ENCODE data around the gene WHRN. TPM values are rescaled to one million over a fixed set of nuclear protein-coding genes. Genes with fewer than 3 reads are reported as not detected.

Gene WHRN
- 14.8 TPM for total RNA-seq
- 4.4 TPM for polyA plus RNA-seq (ENCODE audit: insufficient read depth, low read depth, low replicate concordance)
- long read RNA-seq, donor 1 = 0 reads
- long read RNA-seq, donor 2, partial matches to known transcripts = 667 of 667 reads
- long read RNA-seq, donor 2, other reads (novel, unspliced or antisense) = 0 of 667 reads
- long read RNA-seq, donor 3, partial matches to known transcripts = 0 of 1 reads
- long read RNA-seq, donor 3, other reads (novel, unspliced or antisense) = 0 of 1 reads
- long read RNA-seq, donor 4 = 0 reads
- long read RNA-seq, donor 5 = 0 reads
- long read RNA-seq, donor 6, partial matches to known transcripts = 0 of 1 reads
- long read RNA-seq, donor 6, other reads (novel, unspliced or antisense) = 0 of 1 reads
- long read RNA-seq, donor 7, partial matches to known transcripts = 6 of 10 reads
- long read RNA-seq, donor 7, other reads (novel, unspliced or antisense) = 3 of 10 reads
- long read RNA-seq, donor 8 = 0 reads
- long read RNA-seq, donor 9 = 0 reads
- long read RNA-seq, donor 10, partial matches to known transcripts = 6 of 10 reads
- long read RNA-seq, donor 10, other reads (novel, unspliced or antisense) = 0 of 10 reads

- no peaks in the 10 kb centered on the region for H3K9me3 ChIP-seq (ENCODE audit: control insufficient read depth in 2 of 3, insufficient read depth in 1 of 3, low read length in 3 of 3)
- intact Hi-C loops (cut with DNase I) = no loop called here
- DNase-seq (peak; percentile 95 to 98 (median 97)), FAIRE-seq (no peak)
- peak within 1 kb of the TSS; percentile 41 to 72 for H3K27ac ChIP-seq (ENCODE audit: low read depth in 2 of 2, low read length in 2 of 2)
- H3K4me3 ChIP-seq (ENCODE audit: low read length in 3 of 3) = peak within 1 kb of the TSS; percentile 76 to 90 (median 83)
- no peak for TF ChIP-seq CTCF (IDR thresholded peaks at IDR 0.05; ENCODE audit: borderline replicate concordance, extremely low read depth, insufficient read depth)
- H3K9ac ChIP-seq (ENCODE audit: low read length in 3 of 3) = peak within 1 kb of the TSS; percentile 68 to 77 (median 71)
- H3K27me3 ChIP-seq (ENCODE audit: control insufficient read depth, insufficient read depth, low read length) = no peaks in the 10 kb centered on the region
- H3K36me3 ChIP-seq (ENCODE audit: control insufficient read depth in 2 of 3, insufficient read depth in 3 of 3, low read length in 3 of 3) = no peaks in the 10 kb centered on the region
- H3K4me1 ChIP-seq (ENCODE audit: control insufficient read depth in 2 of 3, insufficient read depth in 2 of 3, low read depth in 1 of 3, low read length in 3 of 3) = peaks cover 0 to 12% (median 10%) of the 10 kb centered on the region in 3 donors
Observed at GRCh38 chr9:114505187-114506081, at the start of gene WHRN. Gene WHRN, minus strand, starts transcription at chr9:114505473. Its CDS starts 672 bp downstream, at chr9:114504801.

GRCh38 chr9:114553202-114553601, 47.9 kb upstream of the WHRN start:
- H3K4me1 ChIP-seq (ENCODE audit: control insufficient read depth in 2 of 3, insufficient read depth in 2 of 3, low read depth in 1 of 3, low read length in 3 of 3) = no peaks in the 10 kb centered on the region
- no peak for TF ChIP-seq CTCF (IDR thresholded peaks at IDR 0.05; ENCODE audit: borderline replicate concordance, extremely low read depth, insufficient read depth)
- H3K36me3 ChIP-seq (ENCODE audit: control insufficient read depth in 2 of 3, insufficient read depth in 3 of 3, low read length in 3 of 3) = no peaks in the 10 kb centered on the region
- H3K9ac ChIP-seq (ENCODE audit: low read length in 3 of 3) = no peak overlapping the region
- intact Hi-C loops (cut with DNase I) = no loop called here
- H3K9me3 ChIP-seq (ENCODE audit: control insufficient read depth in 2 of 3, insufficient read depth in 1 of 3, low read length in 3 of 3) = no peaks in the 10 kb centered on the region
- no peak overlapping the region for H3K4me3 ChIP-seq (ENCODE audit: low read length in 3 of 3)
- FAIRE-seq (no peak), DNase-seq (no peak)
- H3K27me3 ChIP-seq (ENCODE audit: control insufficient read depth, insufficient read depth, low read length) = no peaks in the 10 kb centered on the region
- H3K27ac ChIP-seq (ENCODE audit: low read depth in 2 of 2, low read length in 2 of 2) = no peak overlapping the region

GRCh38 chr9:114552706-114553105, 47.4 kb upstream of the WHRN start:
- intact Hi-C loops (cut with DNase I) = no loop called here
- FAIRE-seq (no peak), DNase-seq (no peak)
- Histone ChIP-seq H3K36me3 (ENCODE audit: control insufficient read depth in 2 of 3, insufficient read depth in 3 of 3, low read length in 3 of 3) (no peaks in the 10 kb centered on the region), H3K27ac (ENCODE audit: low read depth in 2 of 2, low read length in 2 of 2) (no peak overlapping the region), H3K27me3 (ENCODE audit: control insufficient read depth, insufficient read depth, low read length) (no peaks in the 10 kb centered on the region), H3K9me3 (ENCODE audit: control insufficient read depth in 2 of 3, insufficient read depth in 1 of 3, low read length in 3 of 3) (no peaks in the 10 kb centered on the region), H3K4me1 (ENCODE audit: control insufficient read depth in 2 of 3, insufficient read depth in 2 of 3, low read depth in 1 of 3, low read length in 3 of 3) (no peaks in the 10 kb centered on the region), H3K9ac (ENCODE audit: low read length in 3 of 3) (no peak overlapping the region), H3K4me3 (ENCODE audit: low read length in 3 of 3) (no peak overlapping the region)
- no peak for TF ChIP-seq CTCF (IDR thresholded peaks at IDR 0.05; ENCODE audit: borderline replicate concordance, extremely low read depth, insufficient read depth)

Data from kidney (tissue), 22 donors.